ENCODE measurements around the gene SLC2A6. TPM values are rescaled to one million over a fixed set of nuclear protein-coding genes. Genes with fewer than 3 reads are reported as not detected.

Gene SLC2A6
- total RNA-seq, 1 experiment from 2014 or later: 10.7 TPM

- Histone ChIP-seq H3K4me1 (ENCODE audit: control insufficient read depth in 1 of 2, insufficient read depth in 2 of 2, low read length in 2 of 2) (peaks cover under 1 to 2% of the 10 kb centered on the region in 2 experiments; a peak in 2 of 4 replicates), H3K9ac (ENCODE audit: low read length) (no peak overlapping the region), H3K9me2 (ENCODE audit: insufficient read depth) (no peaks in the 10 kb centered on the region), H2AFZ (ENCODE audit: low read depth, low read length, poor library complexity, severe bottlenecking) (no peak overlapping the region), H4K20me1 (ENCODE audit: insufficient read depth) (no peaks in the 10 kb centered on the region), H3K4me3 (replicated peaks in 1 of 2; ENCODE audit: low read depth in 1 of 2, low read length in 2 of 2) (no peak overlapping the region), H3K9me3 (ENCODE audit: control insufficient read depth in 1 of 2, insufficient read depth in 1 of 2, low read depth in 1 of 2, low read length in 2 of 2) (no peaks in the 10 kb centered on the region), H3K36me3 (ENCODE audit: control insufficient read depth in 1 of 2, insufficient read depth in 2 of 2, low read length in 2 of 2) (no peaks in the 10 kb centered on the region), H3K27me3 (ENCODE audit: insufficient read depth, low read length) (no peaks in the 10 kb centered on the region), H3K4me2 (ENCODE audit: low read length) (no peak overlapping the region), H3K27ac (ENCODE audit: low read depth, low read length) (no peak overlapping the region), H3K79me2 (ENCODE audit: insufficient read depth, low read length) (no peaks in the 10 kb centered on the region)
- POLR2A ChIA-PET: no interaction called here
- DNase-seq (ENCODE audit: low read depth, low spot score) (no peak), ATAC-seq (no peak)
- CTCF ChIA-PET: no interaction called here
- RAD21 ChIA-PET (ENCODE audit: low non-redundant PET in 1 of 2, low total read pairs in 2 of 2, uncharacterized antibody in 2 of 2, unreplicated experiment in 2 of 2): no interaction called here
- intact Hi-C loops (cut with micrococcal nuclease): no loop called here
- TF ChIP-seq CTCF (IDR thresholded peaks at IDR 0.05 in 2 of 3, conservative IDR thresholded peaks at IDR 0.05 in 1 of 3; ENCODE audit: borderline replicate concordance in 1 of 3, insufficient read depth in 1 of 3, low read depth in 2 of 3, low read length in 2 of 3): no peak
- no peak for TF ChIP-seq EZH2 (IDR thresholded peaks at IDR 0.05)
- no peak for TF ChIP-seq SRF (IDR thresholded peaks at IDR 0.05; ENCODE audit: low read depth)
- TF ChIP-seq EGR1 (IDR thresholded peaks at IDR 0.05; ENCODE audit: low read depth): no peak
- no peak for TF ChIP-seq POLR2A (IDR thresholded peaks at IDR 0.05; ENCODE audit: borderline replicate concordance, extremely low read depth, insufficient read depth, insufficient read length)
- TF ChIP-seq RAD21 (IDR thresholded peaks at IDR 0.05; ENCODE audit: low read depth): no peak
- no peak for TF ChIP-seq ATF3 (IDR thresholded peaks at IDR 0.05)
- no peak for TF ChIP-seq JUND (IDR thresholded peaks at IDR 0.05)
- TF ChIP-seq ZBTB33 (IDR thresholded peaks at IDR 0.05; ENCODE audit: extremely low read depth, insufficient replicate concordance, low read length): no peak
- TF ChIP-seq EZH2phosphoT487 (IDR thresholded peaks at IDR 0.05; ENCODE audit: borderline replicate concordance): no peak
- TF ChIP-seq MAX (IDR thresholded peaks at IDR 0.05): no peak
- no peak for TF ChIP-seq REST (IDR thresholded peaks at IDR 0.05; ENCODE audit: low read depth)
- TF ChIP-seq CEBPB (IDR thresholded peaks at IDR 0.05; ENCODE audit: low read depth): no peak
- TF ChIP-seq FOSL1 (IDR thresholded peaks at IDR 0.05; ENCODE audit: low read depth): no peak
- TF ChIP-seq YY1 (IDR thresholded peaks at IDR 0.05; ENCODE audit: extremely low read depth, insufficient replicate concordance, low read depth, low read length): no peak
- no peak for TF ChIP-seq ZNF274 (IDR thresholded peaks at IDR 0.05; ENCODE audit: low read depth, low read length)
- no peak for TF ChIP-seq CBX3 (IDR thresholded peaks at IDR 0.05; ENCODE audit: low read depth)
- no TSS peak for BruUV-seq (replicated peaks)
These were observed 12.9 kb downstream of the SLC2A6 start for GRCh38 chr9:133465984-133466383.

Data from HCT116 (cell line).